K562 (cell line): ENCODE results near the gene ABT1. TPM values are rescaled to one million over a fixed set of nuclear protein-coding genes. Genes with fewer than 3 reads are reported as not detected.

Experiments used
- EZH2 ChIP-seq: IDR thresholded peaks from 2 replicates; pipeline ENCODE4 v1.6.1; 2012; ENCODE audit warnings: low read depth, mild to moderate bottlenecking, inconsistent platforms, low read length, borderline replicate concordance
- MYC ChIP-seq, 2 experiments: fragments of 250-450 bp in 1 of 2; sonication (Bioruptor Pico) in 1 of 2; IDR thresholded peaks; 2 replicates each; pipeline versions ENCODE4 v1.5.1 to v1.6.1; 2012 to 2021; ENCODE audit warnings: low read depth in 2 of 2, borderline replicate concordance in 1 of 2, improper control_type of control experiment in 1 of 2, low read length in 1 of 2, mild to moderate bottlenecking in 1 of 2, moderate library complexity in 1 of 2
- SMARCE1 ChIP-seq: fragments of 450-650 bp; IDR thresholded peaks from 2 replicates; pipeline ENCODE4 v1.7.1; 2016; ENCODE audit warnings: mild to moderate bottlenecking
- SREBF2 ChIP-seq: sonication (generic); formaldehyde crosslinking; IDR thresholded peaks from 2 replicates; pipeline ENCODE4 v1.4.0; 2020; ENCODE audit warnings: mild to moderate bottlenecking, missing genetic modification reagents
- ZKSCAN8 ChIP-seq: fragments of 200-800 bp; sonication (Bioruptor generic); IDR thresholded peaks from 2 replicates; pipeline ENCODE4 v1.6.1; 2016; ENCODE audit warnings: missing genetic modification characterization, missing compliant biosample characterization
- polyA plus RNA-seq, 8 experiments: library from polyadenylated mRNA; depleted of rRNA in 4 of 8; stranded (reverse) in 5 of 8; unstranded in 3 of 8; fragments of >200 nt; fragmentation: Nextera tagmentation in 2 of 8; fragmentation: Illumina TruSeq in 1 of 8; extraction: Ambion mirVana in 2 of 8; extraction: Trizol in 1 of 8; gene quantifications; 2 replicates each; pipeline versions ENCODE4 v1.2.1 to v1.2.3, GENCODE V29; 2011 to 2014; ENCODE audit warnings: inconsistent platforms in 1 of 8, missing spikeins in 1 of 8
- total RNA-seq, 7 experiments: library from RNA; depleted of rRNA in 6 of 7; stranded (reverse); fragments of >200 nt in 6 of 7; fragmentation: Illumina TruSeq in 2 of 7; extraction: Trizol in 2 of 7; gene quantifications; 2 replicates each; pipeline versions ENCODE4 v1.2.1 to v1.2.3, GENCODE V29; 2011 to 2021; ENCODE audit warnings: low replicate concordance in 1 of 7
- TF ChIP-seq, protein P1 (sequence below): sonication (generic); formaldehyde crosslinking; IDR thresholded peaks from 2 replicates; pipeline ENCODE4 v1.8.0; 2022; ENCODE audit warnings: missing genetic modification reagents, mild to moderate bottlenecking, moderate library complexity, borderline replicate concordance
- TF ChIP-seq, protein P2 (sequence below): fragments of 250-450 bp; sonication (Bioruptor Pico); IDR thresholded peaks from 2 replicates; pipeline ENCODE4 v1.5.0; 2020; ENCODE audit warnings: mild to moderate bottlenecking
- TF ChIP-seq, protein P3 (sequence below): sonication (generic); formaldehyde crosslinking; IDR thresholded peaks from 2 replicates; pipeline ENCODE4 v1.8.1; 2022; ENCODE audit warnings: missing genetic modification reagents
- TF ChIP-seq, protein P4 (sequence below): sonication (generic); formaldehyde crosslinking; IDR thresholded peaks from 2 replicates; pipeline ENCODE4 v1.8.0; 2022; ENCODE audit warnings: mild to moderate bottlenecking, missing genetic modification reagents
- TF ChIP-seq, protein P5 (sequence below): IDR thresholded peaks from 2 replicates; pipeline ENCODE4 v1.6.1; 2016; ENCODE audit warnings: missing genetic modification characterization, missing compliant biosample characterization
- TF ChIP-seq, protein P6 (sequence below), 2 experiments: fragments of 450-650 bp; IDR thresholded peaks; 2 replicates each; pipeline ENCODE4 v1.6.1; 2016; ENCODE audit warnings: mild to moderate bottlenecking in 2 of 2, borderline replicate concordance in 1 of 2, low read depth in 1 of 2, moderate library complexity in 1 of 2

Gene ABT1
- total and polyA plus RNA-seq, 9 of the 15 experiments (the other 6 are each of a cell fraction or from before 2014, with no cell fraction given), result 8.8 to 52.7 (median 40.7) TPM

DNA sequence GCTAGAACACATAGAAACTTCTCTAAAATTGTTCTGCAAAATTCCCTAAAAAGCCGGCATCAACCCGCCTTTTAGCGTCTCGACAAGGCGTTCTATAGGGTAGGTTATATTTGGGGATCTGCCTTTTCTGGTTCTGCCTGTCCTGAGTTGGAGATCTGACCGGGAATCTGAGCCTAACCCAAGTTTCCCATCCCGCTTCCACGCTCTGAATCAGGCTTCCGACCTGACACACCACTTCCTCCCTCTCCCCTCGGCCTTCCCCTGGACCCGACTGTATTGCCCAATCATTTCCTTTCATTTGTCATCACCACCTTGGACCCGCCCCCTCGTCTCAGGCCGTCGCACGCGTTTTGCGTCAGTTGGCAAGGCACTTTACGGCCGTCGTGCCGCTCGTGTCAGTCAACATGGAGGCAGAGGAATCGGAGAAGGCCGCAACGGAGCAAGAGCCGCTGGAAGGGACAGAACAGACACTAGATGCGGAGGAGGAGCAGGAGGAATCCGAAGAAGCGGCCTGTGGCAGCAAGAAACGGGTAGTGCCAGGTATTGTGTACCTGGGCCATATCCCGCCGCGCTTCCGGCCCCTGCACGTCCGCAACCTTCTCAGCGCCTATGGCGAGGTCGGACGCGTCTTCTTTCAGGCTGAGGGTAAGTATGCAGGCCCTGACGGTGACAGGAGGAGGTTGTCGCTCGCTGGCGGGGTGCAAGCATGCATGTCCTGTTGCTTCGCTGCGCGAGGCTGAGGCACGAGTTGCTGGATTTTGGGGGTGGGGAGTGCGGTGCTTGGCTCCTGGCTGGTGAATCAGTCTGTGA lies at the start of gene ABT1 (continued):
- TF ChIP-seq, protein P1, sequence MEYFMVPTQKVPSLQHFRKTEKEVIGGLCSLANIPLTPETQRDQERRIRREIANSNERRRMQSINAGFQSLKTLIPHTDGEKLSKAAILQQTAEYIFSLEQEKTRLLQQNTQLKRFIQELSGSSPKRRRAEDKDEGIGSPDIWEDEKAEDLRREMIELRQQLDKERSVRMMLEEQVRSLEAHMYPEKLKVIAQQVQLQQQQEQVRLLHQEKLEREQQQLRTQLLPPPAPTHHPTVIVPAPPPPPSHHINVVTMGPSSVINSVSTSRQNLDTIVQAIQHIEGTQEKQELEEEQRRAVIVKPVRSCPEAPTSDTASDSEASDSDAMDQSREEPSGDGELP (CRISPR knock-in tag), result peak; percentile 90
- TF ChIP-seq, protein P2, sequence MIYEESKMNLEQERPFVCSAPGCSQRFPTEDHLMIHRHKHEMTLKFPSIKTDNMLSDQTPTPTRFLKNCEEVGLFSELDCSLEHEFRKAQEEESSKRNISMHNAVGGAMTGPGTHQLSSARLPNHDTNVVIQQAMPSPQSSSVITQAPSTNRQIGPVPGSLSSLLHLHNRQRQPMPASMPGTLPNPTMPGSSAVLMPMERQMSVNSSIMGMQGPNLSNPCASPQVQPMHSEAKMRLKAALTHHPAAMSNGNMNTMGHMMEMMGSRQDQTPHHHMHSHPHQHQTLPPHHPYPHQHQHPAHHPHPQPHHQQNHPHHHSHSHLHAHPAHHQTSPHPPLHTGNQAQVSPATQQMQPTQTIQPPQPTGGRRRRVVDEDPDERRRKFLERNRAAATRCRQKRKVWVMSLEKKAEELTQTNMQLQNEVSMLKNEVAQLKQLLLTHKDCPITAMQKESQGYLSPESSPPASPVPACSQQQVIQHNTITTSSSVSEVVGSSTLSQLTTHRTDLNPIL (CRISPR knock-in tag), result no peak
- TF ChIP-seq SMARCE1 (peak; percentile 59), SREBF2 (CRISPR knock-in tag) (no peak), MYC (IDR thresholded peaks at IDR 0.05; ENCODE audit: low read depth, low read length) (peak; percentile 95), MYC (CRISPR knock-in tag; IDR thresholded peaks at IDR 0.05; ENCODE audit: borderline replicate concordance, low read depth) (no peak), ZKSCAN8 (CRISPR knock-in tag) (no peak), EZH2 (no peak)
- TF ChIP-seq, protein P3, sequence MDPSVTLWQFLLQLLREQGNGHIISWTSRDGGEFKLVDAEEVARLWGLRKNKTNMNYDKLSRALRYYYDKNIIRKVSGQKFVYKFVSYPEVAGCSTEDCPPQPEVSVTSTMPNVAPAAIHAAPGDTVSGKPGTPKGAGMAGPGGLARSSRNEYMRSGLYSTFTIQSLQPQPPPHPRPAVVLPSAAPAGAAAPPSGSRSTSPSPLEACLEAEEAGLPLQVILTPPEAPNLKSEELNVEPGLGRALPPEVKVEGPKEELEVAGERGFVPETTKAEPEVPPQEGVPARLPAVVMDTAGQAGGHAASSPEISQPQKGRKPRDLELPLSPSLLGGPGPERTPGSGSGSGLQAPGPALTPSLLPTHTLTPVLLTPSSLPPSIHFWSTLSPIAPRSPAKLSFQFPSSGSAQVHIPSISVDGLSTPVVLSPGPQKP, result no peak
- TF ChIP-seq, protein P4, sequence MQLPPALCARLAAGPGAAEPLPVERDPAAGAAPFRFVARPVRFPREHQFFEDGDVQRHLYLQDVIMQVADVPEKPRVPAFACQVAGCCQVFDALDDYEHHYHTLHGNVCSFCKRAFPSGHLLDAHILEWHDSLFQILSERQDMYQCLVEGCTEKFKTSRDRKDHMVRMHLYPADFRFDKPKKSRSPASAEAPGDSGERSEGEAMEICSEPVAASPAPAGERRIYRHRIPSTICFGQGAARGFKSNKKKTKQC (CRISPR knock-in tag), result peak; percentile 75
- TF ChIP-seq, protein P5, sequence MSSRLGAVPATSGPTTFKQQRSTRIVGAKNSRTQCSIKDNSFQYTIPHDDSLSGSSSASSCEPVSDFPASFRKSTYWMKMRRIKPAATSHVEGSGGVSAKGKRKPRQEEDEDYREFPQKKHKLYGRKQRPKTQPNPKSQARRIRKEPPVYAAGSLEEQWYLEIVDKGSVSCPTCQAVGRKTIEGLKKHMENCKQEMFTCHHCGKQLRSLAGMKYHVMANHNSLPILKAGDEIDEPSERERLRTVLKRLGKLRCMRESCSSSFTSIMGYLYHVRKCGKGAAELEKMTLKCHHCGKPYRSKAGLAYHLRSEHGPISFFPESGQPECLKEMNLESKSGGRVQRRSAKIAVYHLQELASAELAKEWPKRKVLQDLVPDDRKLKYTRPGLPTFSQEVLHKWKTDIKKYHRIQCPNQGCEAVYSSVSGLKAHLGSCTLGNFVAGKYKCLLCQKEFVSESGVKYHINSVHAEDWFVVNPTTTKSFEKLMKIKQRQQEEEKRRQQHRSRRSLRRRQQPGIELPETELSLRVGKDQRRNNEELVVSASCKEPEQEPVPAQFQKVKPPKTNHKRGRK (tag), result no peak
- TF ChIP-seq, protein P6, sequence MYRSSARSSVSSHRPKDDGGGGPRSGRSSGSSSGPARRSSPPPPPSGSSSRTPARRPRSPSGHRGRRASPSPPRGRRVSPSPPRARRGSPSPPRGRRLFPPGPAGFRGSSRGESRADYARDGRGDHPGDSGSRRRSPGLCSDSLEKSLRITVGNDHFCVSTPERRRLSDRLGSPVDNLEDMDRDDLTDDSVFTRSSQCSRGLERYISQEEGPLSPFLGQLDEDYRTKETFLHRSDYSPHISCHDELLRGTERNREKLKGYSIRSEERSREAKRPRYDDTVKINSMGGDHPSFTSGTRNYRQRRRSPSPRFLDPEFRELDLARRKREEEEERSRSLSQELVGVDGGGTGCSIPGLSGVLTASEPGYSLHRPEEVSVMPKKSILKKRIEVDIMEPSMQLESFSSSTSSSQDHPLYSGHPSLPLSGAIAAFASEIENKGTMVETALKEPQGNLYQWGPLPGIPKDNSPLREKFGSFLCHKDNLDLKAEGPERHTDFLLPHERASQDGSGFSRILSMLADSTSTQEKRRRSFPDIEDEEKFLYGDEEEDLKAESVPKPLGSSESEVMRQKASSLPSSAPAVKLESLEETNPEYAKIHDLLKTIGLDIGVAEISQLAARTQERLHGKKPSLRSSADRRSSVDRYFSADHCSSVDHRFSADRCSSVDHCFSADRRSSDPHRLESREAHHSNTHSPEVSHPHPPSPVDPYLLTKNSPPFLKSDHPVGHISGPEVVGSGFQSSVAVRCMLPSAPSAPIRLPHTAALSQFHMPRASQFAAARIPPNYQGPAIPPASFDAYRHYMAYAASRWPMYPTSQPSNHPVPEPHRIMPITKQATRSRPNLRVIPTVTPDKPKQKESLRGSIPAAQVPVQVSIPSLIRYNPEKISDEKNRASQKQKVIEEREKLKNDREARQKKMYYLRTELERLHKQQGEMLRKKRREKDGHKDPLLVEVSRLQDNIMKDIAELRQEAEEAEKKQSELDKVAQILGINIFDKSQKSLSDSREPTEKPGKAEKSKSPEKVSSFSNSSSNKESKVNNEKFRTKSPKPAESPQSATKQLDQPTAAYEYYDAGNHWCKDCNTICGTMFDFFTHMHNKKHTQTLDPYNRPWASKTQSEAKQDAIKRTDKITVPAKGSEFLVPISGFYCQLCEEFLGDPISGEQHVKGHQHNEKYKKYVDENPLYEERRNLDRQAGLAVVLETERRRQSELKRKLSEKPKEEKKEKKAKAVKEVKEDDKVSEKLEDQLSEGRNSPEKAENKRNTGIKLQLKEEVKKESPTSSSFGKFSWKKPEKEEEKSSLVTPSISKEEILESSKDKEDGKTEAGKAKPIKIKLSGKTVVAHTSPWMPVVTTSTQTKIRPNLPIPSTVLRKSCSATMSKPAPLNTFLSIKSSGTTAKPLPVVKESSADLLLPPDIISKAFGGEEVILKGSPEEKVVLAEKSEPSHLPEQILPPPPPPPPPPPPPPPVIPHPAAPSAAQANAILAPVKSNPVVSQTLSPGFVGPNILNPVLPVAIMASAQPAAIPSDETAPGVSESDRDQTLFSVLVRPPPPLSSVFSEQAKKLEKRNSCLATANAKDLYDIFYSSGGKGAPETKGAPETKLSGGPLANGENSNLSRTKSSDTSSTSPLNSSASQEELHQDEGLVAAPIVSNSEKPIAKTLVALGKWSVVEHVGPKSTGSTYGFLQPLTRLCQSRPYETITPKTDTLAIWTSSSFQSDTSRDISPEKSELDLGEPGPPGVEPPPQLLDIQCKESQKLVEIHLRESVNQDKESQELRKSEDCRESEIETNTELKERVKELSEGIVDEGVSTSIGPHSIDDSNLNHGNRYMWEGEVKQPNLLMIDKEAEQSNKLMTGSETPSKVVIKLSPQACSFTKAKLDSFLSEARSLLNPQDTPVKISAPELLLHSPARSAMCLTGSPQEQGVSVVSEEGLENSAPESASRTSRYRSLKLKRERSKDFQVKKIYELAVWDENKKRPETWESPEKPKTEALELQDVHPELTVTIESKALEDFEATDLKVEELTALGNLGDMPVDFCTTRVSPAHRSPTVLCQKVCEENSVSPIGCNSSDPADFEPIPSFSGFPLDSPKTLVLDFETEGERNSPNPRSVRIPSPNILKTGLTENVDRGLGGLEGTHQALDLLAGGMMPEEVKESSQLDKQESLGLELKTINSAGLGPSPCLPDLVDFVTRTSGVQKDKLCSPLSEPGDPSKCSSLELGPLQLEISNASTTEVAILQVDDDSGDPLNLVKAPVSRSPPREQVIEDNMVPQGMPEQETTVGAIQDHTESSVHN (IDR thresholded peaks at IDR 0.05; ENCODE audit: borderline replicate concordance in 1 of 2, low read depth in 1 of 2), result peak in 1 of 2 experiments; percentile 80; a peak in 2 of 4 replicates
